ENCODE data around the gene PHACTR4.

- TF ChIP-seq, protein P1, sequence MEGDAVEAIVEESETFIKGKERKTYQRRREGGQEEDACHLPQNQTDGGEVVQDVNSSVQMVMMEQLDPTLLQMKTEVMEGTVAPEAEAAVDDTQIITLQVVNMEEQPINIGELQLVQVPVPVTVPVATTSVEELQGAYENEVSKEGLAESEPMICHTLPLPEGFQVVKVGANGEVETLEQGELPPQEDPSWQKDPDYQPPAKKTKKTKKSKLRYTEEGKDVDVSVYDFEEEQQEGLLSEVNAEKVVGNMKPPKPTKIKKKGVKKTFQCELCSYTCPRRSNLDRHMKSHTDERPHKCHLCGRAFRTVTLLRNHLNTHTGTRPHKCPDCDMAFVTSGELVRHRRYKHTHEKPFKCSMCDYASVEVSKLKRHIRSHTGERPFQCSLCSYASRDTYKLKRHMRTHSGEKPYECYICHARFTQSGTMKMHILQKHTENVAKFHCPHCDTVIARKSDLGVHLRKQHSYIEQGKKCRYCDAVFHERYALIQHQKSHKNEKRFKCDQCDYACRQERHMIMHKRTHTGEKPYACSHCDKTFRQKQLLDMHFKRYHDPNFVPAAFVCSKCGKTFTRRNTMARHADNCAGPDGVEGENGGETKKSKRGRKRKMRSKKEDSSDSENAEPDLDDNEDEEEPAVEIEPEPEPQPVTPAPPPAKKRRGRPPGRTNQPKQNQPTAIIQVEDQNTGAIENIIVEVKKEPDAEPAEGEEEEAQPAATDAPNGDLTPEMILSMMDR (IDR thresholded peaks at IDR 0.05): no peak
- TF ChIP-seq POLR2A (IDR thresholded peaks at IDR 0.05): no peak
Observed at GRCh38 chr1:28441674-28442073, 72.1 kb downstream of the PHACTR4 start.

Measured in adrenal gland (tissue), 5 donors.